Measurements from ENCODE around the gene SERP2. TPM values are rescaled to one million over a fixed set of nuclear protein-coding genes. Genes with fewer than 3 reads are reported as not detected.
A peak's percentile ranks its signal among the peaks of the same experiment; 100 is the strongest.

The SERP2 gene
- total RNA-seq, 1 experiment from 2014 or later, result not detected

DNA sequence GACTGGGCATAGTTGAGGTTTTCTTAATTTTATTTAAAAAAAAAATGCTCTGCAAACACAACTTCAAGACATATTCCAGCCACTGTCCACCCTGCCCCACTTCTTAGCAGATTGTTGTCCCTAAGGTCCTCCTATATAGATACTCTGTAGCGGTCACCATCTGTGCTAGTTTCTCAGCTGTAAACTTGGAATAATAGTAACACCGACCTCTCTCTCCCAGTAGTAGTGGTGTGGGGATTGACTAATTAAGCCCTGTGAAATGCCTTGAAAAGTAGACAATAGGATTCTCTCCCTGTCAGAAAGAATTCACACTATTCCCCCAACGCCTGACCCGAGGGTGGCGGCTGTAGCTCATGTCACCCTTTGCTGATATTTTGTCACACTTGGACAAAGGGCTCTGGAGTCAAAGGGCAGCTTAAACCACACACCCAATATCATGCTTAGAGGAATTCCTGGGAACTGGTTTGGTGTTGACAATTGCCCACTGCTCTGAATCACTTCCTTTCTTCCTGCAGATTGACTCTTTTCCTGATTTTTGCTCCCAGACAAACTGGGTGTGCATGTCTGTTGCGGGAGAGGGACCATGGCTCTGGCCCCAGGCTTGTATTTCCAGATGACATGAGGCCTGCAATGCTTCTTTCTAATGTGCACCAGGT lies 9.2 kb upstream of the SERP2 start:
- TF ChIP-seq POLR2AphosphoS5 (IDR thresholded peaks at IDR 0.05; ENCODE audit: low read depth, low read length) (peak; percentile 42; the same call in 1 of the 2 replicates), FOSL1 (IDR thresholded peaks at IDR 0.05; ENCODE audit: low read depth) (no peak), ZBTB33 (IDR thresholded peaks at IDR 0.05; ENCODE audit: extremely low read depth, insufficient replicate concordance, low read length) (peak; percentile 34)
- Histone ChIP-seq H3K9ac (ENCODE audit: low read length) (peak overlapping the region; percentile 29; the same call in 1 of the 2 replicates), H4K20me1 (ENCODE audit: insufficient read depth) (no peaks in the 10 kb centered on the region), H3K9me3 (ENCODE audit: control insufficient read depth in 1 of 2, insufficient read depth in 1 of 2, low read depth in 1 of 2, low read length in 2 of 2) (no peaks in the 10 kb centered on the region), H3K4me2 (ENCODE audit: low read length) (peak overlapping the region; percentile 65), H3K9me2 (ENCODE audit: insufficient read depth) (no peaks in the 10 kb centered on the region), H3K4me1 (ENCODE audit: control insufficient read depth in 1 of 2, insufficient read depth in 2 of 2, low read length in 2 of 2) (peaks cover 19 to 75% of the 10 kb centered on the region in 2 experiments; a peak in 3 of 4 replicates), H3K36me3 (ENCODE audit: control insufficient read depth in 1 of 2, insufficient read depth in 2 of 2, low read length in 2 of 2) (no peaks in the 10 kb centered on the region), H3K79me2 (ENCODE audit: insufficient read depth, low read length) (no peaks in the 10 kb centered on the region), H2AFZ (ENCODE audit: low read depth, low read length, poor library complexity, severe bottlenecking) (peak overlapping the region; percentile 60), H3K27ac (ENCODE audit: low read depth, low read length) (peak overlapping the region; percentile 28; the same call in 1 of the 2 replicates), H3K27me3 (ENCODE audit: insufficient read depth, low read length) (no peaks in the 10 kb centered on the region), H3K4me3 (replicated peaks in 1 of 2; ENCODE audit: low read depth in 1 of 2, low read length in 2 of 2) (peak overlapping the region in 1 of 2 experiments; percentile 11; a peak in 2 of 4 replicates)
- intact Hi-C loops (cut with micrococcal nuclease), result loop anchor here (2.0 to 5.0 kb wide), 2 partner anchors 58 to 122 kb away; no protein-coding TSS in a partner anchor
- DNase-seq (ENCODE audit: low read depth, low spot score) (peak; percentile 71), ATAC-seq (peak; percentile 79)
- RAD21 ChIA-PET (ENCODE audit: low non-redundant PET in 1 of 2, low total read pairs in 2 of 2, uncharacterized antibody in 2 of 2, unreplicated experiment in 2 of 2), result no interaction called here
- POLR2A ChIA-PET, result interaction anchor here (1.1 to 1.8 kb wide), 4 partner anchors 12 to 72 kb away, joined by 4 to 7 read pairs (median 6); no protein-coding TSS in a partner anchor
- no TSS peak for BruUV-seq (replicated peaks)
- CTCF ChIA-PET, result interaction anchor here (0.7 to 1.3 kb wide), 3 partner anchors 12 to 122 kb away, joined by 3 read pairs; no protein-coding TSS in a partner anchor

DNA sequence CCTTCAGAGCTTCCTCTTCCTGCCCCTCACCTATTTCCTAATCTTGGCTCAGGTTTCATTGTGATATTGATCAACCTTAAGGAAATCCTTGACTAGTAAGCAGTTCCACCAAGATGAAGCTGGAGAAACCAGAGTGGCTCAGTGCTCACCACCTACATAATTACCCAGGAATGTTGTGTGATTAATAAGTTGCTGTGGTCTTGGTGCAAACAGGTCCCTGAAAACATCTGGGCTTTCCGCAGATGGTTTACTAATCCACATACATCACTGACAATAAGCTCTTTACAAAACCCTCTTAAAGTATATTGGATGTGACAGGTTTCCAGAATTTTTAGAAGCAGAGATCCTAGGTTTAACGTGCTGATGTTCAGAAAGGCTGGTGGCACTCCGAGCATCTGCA lies 8.6 kb upstream of the SERP2 start:
- H3K4me2 ChIP-seq (ENCODE audit: low read length), result peak overlapping the region; percentile 65
- TSS peak; percentile 75 for BruUV-seq (replicated peaks)
- peak overlapping the region; percentile 28; the same call in 1 of the 2 replicates for H3K27ac ChIP-seq (ENCODE audit: low read depth, low read length)
- H4K20me1 ChIP-seq (ENCODE audit: insufficient read depth), result no peaks in the 10 kb centered on the region
- no peaks in the 10 kb centered on the region for H3K27me3 ChIP-seq (ENCODE audit: insufficient read depth, low read length)
- peak; percentile 30 for ATAC-seq
- H3K79me2 ChIP-seq (ENCODE audit: insufficient read depth, low read length), result no peaks in the 10 kb centered on the region
- intact Hi-C loops (cut with micrococcal nuclease), result loop anchor here (2.0 kb wide), 1 partner anchor 58 kb away; no protein-coding TSS in a partner anchor
- no peaks in the 10 kb centered on the region for H3K36me3 ChIP-seq (ENCODE audit: control insufficient read depth in 1 of 2, insufficient read depth in 2 of 2, low read length in 2 of 2)
- POLR2A ChIA-PET, result interaction anchor here (1.1 to 1.8 kb wide), 4 partner anchors 13 to 72 kb away, joined by 4 to 7 read pairs (median 6); no protein-coding TSS in a partner anchor
- peak overlapping the region; percentile 60 for H2AFZ ChIP-seq (ENCODE audit: low read depth, low read length, poor library complexity, severe bottlenecking)
- RAD21 ChIA-PET (ENCODE audit: low non-redundant PET in 1 of 2, low total read pairs in 2 of 2, uncharacterized antibody in 2 of 2, unreplicated experiment in 2 of 2), result no interaction called here
- peak; percentile 21 for DNase-seq (ENCODE audit: low read depth, low spot score)
- H3K9ac ChIP-seq (ENCODE audit: low read length), result peak overlapping the region; percentile 29; the same call in 1 of the 2 replicates
- H3K9me2 ChIP-seq (ENCODE audit: insufficient read depth), result no peaks in the 10 kb centered on the region
- CTCF ChIA-PET, result interaction anchor here (0.7 to 1.3 kb wide), 3 partner anchors 11 to 122 kb away, joined by 3 read pairs; no protein-coding TSS in a partner anchor
- peaks cover 15 to 69% of the 10 kb centered on the region in 2 experiments; a peak in 3 of 4 replicates for H3K4me1 ChIP-seq (ENCODE audit: control insufficient read depth in 1 of 2, insufficient read depth in 2 of 2, low read length in 2 of 2)
- H3K4me3 ChIP-seq (replicated peaks in 1 of 2; ENCODE audit: low read depth in 1 of 2, low read length in 2 of 2), result peak overlapping the region in 1 of 2 experiments; percentile 11; a peak in 2 of 4 replicates
- no peaks in the 10 kb centered on the region for H3K9me3 ChIP-seq (ENCODE audit: control insufficient read depth in 1 of 2, insufficient read depth in 1 of 2, low read depth in 1 of 2, low read length in 2 of 2)
- no peak for TF ChIP-seq EZH2phosphoT487 (IDR thresholded peaks at IDR 0.05; ENCODE audit: borderline replicate concordance)
- TF ChIP-seq, protein P1, sequence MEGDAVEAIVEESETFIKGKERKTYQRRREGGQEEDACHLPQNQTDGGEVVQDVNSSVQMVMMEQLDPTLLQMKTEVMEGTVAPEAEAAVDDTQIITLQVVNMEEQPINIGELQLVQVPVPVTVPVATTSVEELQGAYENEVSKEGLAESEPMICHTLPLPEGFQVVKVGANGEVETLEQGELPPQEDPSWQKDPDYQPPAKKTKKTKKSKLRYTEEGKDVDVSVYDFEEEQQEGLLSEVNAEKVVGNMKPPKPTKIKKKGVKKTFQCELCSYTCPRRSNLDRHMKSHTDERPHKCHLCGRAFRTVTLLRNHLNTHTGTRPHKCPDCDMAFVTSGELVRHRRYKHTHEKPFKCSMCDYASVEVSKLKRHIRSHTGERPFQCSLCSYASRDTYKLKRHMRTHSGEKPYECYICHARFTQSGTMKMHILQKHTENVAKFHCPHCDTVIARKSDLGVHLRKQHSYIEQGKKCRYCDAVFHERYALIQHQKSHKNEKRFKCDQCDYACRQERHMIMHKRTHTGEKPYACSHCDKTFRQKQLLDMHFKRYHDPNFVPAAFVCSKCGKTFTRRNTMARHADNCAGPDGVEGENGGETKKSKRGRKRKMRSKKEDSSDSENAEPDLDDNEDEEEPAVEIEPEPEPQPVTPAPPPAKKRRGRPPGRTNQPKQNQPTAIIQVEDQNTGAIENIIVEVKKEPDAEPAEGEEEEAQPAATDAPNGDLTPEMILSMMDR (IDR thresholded peaks at IDR 0.05 in 2 of 3, conservative IDR thresholded peaks at IDR 0.05 in 1 of 3; ENCODE audit: borderline replicate concordance in 1 of 3, insufficient read depth in 1 of 3, low read depth in 2 of 3, low read length in 2 of 3), result no peak
- no peak for TF ChIP-seq EGR1 (IDR thresholded peaks at IDR 0.05; ENCODE audit: low read depth)
- TF ChIP-seq CEBPB (IDR thresholded peaks at IDR 0.05; ENCODE audit: low read depth), result no peak
- TF ChIP-seq JUND (IDR thresholded peaks at IDR 0.05), result no peak
- no peak for TF ChIP-seq SP1 (IDR thresholded peaks at IDR 0.05; ENCODE audit: low read depth)
- TF ChIP-seq CBX3 (IDR thresholded peaks at IDR 0.05; ENCODE audit: low read depth), result no peak
- TF ChIP-seq POLR2AphosphoS5 (IDR thresholded peaks at IDR 0.05; ENCODE audit: low read depth, low read length), result no peak
- no peak for TF ChIP-seq ZBTB33 (IDR thresholded peaks at IDR 0.05; ENCODE audit: extremely low read depth, insufficient replicate concordance, low read length)

Data from HCT116 (cell line).